LNCAP (cell line): ENCODE measurements around the gene CEP170B.

Source experiments
- TF ChIP-seq, protein P1 (sequence below): fragments of 450-650 bp; IDR thresholded peaks from 2 replicates; pipeline ENCODE4 v1.5.1; 2017; ENCODE audit warnings: mild to moderate bottlenecking

The CEP170B gene

DNA sequence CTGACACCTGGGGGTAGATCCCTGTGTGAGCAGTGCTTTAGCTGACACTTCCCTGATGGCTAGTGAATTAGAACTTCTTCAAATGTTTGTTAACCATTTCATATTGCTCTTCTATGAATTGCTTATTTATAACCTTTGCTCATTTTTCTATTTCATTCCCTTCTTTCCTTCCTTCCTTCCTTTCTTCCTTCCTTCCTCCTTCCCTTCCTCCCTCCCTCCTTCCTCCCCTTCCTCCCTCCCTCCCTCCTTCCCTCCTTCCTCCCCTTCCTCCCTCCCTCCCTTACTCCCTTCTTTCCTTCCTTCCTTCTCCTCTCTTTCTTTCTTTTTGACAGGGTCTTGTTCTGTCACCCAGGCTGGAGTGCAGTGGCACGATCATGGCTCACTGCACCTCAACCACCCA is 23.3 kb upstream of the CEP170B start:
- TF ChIP-seq, protein P1, sequence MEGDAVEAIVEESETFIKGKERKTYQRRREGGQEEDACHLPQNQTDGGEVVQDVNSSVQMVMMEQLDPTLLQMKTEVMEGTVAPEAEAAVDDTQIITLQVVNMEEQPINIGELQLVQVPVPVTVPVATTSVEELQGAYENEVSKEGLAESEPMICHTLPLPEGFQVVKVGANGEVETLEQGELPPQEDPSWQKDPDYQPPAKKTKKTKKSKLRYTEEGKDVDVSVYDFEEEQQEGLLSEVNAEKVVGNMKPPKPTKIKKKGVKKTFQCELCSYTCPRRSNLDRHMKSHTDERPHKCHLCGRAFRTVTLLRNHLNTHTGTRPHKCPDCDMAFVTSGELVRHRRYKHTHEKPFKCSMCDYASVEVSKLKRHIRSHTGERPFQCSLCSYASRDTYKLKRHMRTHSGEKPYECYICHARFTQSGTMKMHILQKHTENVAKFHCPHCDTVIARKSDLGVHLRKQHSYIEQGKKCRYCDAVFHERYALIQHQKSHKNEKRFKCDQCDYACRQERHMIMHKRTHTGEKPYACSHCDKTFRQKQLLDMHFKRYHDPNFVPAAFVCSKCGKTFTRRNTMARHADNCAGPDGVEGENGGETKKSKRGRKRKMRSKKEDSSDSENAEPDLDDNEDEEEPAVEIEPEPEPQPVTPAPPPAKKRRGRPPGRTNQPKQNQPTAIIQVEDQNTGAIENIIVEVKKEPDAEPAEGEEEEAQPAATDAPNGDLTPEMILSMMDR: no peak

DNA sequence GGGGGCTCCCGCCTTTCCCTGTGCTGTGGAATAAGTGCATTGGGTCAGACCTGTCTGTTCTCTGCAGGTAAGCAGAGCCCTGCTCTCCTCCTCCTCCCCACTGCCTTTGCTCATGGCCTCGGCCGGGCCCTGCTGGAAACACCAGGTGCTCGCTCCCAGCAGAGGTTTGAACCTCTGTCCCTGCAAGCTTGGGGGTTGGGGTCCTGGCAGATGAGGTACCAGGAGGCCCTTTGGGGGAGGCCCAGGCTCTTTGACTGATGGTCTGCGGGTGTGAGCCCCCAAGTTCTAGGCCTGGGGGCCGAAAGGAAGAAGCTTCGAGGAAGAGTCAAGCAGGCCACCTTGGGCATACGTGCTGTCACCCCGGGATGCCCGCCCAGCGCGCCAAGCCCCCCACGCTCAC is 22.1 kb upstream of the CEP170B start:
- TF ChIP-seq, protein P1: no peak

DNA sequence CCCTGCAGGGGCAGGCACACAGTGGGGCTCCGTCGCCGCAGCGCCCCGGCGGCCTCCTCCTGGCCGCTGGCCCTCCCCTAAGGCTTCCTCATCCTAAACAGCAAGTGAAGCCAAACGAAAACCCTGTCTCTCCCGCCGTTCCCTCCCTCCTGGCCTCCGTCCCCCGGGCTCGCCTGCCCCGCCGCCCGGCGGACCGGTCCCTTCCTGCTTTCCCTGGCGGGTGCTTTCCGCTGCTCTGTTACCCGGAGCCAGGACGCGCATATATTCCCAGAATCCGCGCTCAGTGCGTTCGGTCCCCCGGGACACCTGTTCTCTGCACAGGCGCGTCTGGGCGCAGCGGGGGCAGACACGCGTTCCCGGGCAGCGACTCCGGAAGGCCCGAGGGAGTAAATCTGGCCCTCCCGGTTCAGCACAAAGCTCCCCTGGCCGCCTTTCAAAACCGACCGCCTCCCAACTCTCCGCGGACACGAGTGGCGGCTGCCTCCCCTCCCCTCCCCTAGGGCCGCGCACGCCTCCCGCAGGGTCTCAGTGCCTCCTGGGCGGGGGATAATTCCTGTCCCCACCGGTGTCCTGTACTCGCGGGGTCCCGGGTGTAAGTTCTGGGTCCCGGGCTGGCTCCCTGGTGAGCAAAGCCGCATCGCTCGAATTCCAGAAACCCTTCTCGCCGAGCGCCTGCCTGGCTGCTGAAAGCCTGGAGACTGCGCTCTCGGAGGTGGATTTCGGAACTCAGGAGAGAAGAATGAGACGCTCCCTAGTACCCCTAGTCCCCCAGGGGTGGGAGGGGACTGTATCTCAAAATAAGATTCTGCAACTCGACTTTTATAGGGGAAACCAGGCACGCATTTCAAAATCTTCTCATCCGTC is 21.4 kb upstream of the CEP170B start:
- TF ChIP-seq, protein P1: no peak

DNA sequence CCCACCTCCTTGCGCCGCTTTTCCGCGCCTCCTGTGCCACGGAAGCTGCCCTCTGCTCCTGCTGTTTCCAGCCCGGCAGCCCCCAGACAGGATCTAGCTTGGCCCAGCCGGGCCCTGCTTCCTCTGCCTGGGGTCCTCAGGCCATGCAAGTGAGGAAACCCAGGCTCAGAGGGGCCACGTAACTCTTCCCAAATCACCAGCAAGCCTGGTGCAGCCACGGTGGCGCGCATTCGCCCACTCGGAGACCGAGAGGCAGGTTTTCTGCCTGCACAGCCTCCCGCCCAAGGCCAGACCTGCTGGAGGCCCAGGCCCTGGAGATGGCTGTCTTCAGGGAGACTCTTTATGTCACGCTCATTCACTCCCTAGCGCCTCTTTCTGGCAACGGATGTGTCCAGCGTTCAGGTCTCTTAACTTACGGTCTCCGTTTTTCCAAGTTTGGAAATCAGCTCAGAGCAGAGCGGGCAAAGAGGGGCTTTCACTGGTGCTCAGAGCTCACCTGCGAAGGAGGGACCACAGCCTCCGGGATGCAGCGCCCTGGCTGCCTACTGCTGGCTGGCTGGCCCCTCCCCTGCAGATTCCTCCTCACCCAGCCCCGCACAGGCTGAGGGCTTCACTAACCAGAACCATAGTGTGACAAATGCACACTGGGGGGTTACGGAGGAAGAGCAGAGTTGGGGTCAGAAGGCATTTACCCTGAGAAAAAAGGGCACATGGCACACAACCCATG is 20.6 kb upstream of the CEP170B start:
- TF ChIP-seq, protein P1: no peak

DNA sequence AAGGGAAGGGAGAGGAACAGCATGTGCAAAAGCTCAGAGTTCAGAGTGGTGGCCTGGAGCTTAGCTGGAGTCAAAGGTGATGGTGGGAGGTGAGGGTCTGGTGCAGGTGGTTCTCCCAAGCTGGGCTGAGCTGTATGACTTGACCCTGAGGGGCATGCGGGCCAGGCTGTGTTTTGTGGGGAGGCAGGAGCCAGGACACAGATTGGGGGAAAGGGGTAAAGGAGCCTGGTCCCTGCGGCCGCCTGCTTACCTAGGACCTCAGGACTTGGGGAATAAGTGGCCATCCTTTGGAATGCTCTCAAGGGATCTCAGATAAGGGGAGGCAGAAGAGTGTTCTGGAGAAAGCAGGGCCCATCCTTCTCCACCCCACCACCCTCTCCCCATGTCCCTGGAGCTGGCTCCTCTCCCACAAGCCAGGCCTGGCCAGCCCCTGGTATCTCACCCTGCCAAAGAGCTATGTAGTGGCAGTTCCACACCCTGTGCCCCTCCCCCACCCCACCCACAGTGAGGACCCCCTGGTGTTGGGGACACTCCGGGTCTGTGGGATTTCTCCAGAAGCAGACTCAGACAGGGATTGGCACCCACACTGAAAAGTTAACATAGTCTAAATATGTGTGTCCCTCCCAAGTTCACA is 19.9 kb upstream of the CEP170B start:
- TF ChIP-seq, protein P1: no peak

DNA sequence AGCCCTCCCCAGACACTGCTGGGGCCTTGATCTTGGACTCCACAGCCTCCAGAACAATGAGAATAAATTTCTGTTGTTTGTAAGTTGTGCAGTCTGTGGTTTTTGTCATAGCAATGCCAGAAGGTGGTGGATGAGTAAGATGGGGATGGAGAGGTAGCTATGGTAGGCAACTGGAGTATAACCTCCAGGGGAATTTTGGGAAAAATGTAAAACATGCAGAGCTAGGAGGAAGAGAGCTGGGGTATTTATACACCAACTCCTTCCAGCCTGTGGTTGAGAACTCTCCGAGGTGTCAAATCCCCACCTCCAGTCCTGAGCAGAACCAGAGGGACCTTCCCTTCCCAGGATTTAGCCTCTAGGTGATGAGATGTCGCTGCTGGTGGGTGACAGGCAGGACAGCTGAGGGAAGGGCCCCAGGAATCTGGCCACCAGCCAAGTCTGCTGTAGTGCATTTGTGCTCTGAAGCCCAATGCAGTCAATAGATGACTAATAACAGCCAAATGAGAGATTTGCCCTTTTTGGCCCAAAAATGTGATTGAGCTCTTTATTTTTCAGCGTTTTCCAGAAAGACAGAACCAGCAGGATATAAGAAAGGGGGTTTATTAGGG is 19.1 kb upstream of the CEP170B start:
- TF ChIP-seq, protein P1: no peak

DNA sequence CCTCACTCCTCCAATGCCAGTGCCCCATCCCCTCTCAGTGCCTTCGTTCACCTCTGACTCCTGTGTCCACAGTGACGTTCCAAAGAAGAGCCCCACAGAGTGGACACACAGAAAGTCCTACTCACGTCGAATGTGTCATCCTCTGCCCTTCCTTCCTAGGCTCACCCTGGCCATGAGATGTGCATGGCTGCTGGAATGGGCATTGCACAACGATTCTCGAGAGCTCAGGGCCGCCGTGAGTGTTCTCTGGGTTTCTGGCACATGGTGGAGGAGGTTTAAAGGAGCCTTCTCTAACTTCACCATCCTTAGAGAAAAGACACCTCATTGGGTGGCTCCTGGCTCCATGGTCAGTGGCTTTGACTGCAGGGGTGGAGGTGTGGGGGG is 12.8 kb upstream of the CEP170B start:
- TF ChIP-seq, protein P1: no peak
